GM18499 (cell line): Measurements from ENCODE around the gene MRPS6.

ENCODE experiments used
- ATAC-seq: cut with Tn5 transposase; IDR thresholded peaks from one replicate; pipeline ENCODE4 v1.9.1; 2021; ENCODE audit warnings: moderate number of reproducible peaks; ENCODE audit not compliant: insufficient read depth, unreplicated experiment

The MRPS6 gene

GRCh38 chr21:34174470-34174869 lies 101.1 kb downstream of the MRPS6 start:
- ATAC-seq, result no peak

DNA sequence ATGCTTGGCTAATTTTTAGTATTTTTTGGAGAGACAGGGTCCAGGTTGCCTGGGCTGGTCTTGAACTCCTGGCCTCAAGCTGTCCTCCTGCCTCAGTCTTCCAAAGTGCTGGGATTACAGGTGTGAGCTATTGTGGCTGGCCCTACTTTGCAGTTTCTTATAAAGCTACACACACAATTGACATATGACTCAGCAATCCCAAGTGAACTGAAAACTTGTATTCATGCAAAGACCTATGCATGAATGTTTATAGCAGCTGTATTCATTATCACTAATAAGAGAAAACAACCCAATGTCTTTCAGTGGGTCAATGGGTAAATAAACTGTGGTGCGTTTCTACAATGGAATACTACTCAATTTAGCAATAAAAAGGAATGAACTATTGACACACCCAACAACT lies 103.1 kb downstream of the MRPS6 start:
- no peak for ATAC-seq

DNA sequence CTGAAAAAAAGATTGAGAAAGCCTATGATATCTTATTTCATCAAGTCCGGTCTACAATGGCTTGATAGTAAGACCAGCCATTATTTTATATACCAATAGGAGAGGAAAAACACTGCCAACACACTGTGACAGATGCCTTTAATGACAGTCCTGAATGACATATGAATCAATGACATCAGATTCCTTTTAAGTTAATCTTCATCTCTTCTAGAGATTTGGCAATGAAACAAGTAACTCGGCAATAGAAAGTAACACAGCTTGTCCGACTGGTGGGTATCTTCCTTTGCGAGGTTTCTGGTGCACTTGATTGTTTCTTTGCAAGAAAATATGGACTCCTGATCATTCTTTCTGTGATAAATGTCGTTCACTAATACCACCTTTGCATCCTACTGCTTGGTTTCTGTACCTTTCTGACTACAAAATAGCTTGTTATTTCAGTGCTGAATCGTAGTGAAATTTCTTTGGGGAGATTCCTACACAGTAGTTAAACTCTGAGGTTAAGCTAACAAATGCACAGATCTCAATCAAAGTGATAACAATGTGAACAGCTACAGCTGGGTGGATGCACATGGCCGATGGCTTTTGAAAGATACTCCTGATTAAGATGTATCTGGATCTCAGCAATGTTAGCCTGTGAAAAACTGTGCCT lies 104.7 kb downstream of the MRPS6 start:
- ATAC-seq, result no peak

DNA sequence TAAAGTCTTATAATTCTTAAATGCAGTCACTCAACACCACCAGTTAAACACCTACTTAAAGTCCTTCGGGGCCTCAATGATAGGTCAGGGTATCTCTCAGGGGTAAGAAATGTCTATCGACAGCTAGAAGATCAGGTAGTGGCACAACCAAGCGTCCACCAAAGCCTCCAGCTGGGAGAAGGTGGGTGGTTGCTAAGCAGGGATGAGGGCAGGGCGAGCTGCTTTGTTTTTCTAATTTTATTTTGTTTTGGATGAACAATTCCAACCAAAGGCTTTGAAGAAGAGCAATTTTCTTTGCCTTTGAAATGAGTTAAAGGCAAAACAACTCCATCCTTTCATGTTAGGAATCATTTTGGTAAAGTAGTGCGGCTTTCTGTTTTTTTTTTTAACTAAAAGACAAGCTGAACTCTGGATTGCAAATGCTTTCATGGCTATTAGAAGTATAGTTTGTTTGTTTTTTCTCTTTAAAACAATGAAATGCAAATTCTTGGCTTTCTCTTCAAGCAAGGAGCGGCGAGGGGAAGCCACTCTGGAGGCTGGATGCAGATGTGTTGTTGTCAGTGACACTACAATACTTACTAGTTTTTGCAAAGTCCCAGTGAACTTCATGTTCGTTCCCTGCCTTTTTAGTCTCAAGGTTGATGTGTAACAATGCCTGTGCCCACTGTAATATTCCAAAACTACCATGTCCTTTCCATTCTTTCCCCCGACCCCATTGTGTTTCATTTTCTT lies 106.0 kb downstream of the MRPS6 start:
- no peak for ATAC-seq

GRCh38 chr21:34180407-34180806 lies 107.0 kb downstream of the MRPS6 start:
- ATAC-seq, result no peak

GRCh38 chr21:34180826-34181359 lies 107.5 kb downstream of the MRPS6 start:
- ATAC-seq, result no peak

DNA sequence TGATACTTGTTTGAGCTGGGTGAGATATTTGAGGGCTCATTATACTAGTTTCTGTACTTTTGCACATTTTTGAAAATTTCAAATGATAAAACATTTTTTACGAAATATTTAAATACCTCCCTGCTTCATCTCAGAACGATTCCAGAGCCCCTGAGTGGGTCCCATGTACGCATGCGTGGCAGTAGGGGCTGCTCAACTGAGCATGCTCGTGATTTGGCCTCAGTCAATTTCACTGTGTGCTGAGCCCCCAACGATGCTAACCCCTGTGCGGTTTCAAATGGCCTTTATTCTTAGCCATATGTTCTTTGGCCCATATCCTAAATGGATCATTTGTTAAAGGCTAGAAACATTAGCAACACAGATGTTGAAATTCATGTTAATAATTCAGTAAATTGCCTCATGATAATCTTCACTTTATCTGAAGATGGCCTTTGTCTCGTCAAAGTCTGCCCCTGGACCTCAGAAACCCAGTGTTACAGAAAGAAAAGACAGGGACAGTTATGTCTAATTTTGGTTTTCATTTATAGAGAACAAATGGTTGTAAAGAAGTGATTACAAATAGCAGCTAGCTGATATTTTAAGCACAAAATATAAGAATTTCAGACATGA lies 108.2 kb downstream of the MRPS6 start:
- ATAC-seq, result no peak

DNA sequence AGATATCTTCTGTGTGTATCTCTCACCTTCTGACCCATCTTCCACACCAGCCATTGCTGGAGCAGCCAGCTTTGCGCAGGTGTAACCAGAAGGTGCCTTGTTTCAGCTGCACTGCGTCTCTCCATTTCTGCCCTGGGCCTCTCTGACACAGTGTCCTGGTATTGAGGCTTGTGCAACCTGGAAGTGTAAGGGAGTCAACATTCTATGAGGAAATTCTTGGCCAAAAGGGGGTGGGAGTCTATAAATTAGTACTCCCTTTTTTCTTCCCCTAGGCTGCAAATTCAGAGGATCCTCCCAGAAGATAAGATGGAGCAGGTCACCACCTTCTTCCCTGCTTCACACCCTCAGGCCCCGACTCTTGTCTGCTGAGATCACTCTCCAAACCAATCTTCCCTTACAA lies 109.1 kb downstream of the MRPS6 start:
- ATAC-seq, result no peak

- ATAC-seq, result no peak
Measured at GRCh38 chr21:34183331-34183928, 110.1 kb downstream of the MRPS6 start.

DNA sequence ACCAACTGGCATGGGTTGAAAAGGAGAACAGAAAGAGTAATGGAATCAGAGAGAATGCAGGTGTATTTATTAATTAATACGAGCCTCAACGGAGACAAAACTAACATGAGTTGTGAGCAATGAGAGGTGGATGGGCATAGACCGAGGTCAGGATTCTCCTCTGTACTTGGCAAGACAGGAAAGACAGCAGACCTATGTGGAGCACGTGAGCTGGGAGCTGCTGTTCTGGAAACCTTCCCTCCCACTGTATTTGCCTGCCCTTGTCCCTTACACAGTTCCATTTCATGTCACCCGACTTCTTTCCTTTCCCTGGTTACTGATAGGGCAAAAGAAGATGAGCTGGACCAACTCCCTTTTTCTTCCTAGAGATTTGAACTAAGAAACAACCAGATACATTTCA lies 110.9 kb downstream of the MRPS6 start:
- no peak for ATAC-seq

GRCh38 chr21:34185026-34185750 lies 111.8 kb downstream of the MRPS6 start:
- no peak for ATAC-seq

- ATAC-seq, result no peak
Measured at GRCh38 chr21:34186109-34186719, 112.8 kb downstream of the MRPS6 start.

- ATAC-seq, result no peak
Measured at GRCh38 chr21:34187935-34188334, 114.6 kb downstream of the MRPS6 start.

DNA sequence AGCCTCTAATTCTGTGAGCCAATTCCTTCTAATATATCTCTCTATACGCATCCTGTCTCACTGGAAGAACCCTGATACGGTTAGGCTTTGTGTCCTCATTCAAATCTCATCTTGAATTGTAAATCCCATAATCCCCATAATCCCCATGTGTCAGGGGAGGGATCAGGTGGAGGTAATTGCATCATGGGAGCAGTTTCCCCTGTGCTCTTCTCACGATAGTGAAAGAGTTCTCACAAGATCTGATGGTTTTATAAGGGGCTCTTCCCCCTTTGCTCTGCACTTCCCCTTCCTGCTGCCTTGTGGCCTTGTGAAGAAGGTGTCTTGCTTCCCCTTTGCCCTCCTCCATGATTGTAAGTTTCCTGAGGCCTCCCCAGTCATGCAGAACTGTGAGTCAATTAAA lies 116.1 kb downstream of the MRPS6 start:
- ATAC-seq, result no peak

DNA sequence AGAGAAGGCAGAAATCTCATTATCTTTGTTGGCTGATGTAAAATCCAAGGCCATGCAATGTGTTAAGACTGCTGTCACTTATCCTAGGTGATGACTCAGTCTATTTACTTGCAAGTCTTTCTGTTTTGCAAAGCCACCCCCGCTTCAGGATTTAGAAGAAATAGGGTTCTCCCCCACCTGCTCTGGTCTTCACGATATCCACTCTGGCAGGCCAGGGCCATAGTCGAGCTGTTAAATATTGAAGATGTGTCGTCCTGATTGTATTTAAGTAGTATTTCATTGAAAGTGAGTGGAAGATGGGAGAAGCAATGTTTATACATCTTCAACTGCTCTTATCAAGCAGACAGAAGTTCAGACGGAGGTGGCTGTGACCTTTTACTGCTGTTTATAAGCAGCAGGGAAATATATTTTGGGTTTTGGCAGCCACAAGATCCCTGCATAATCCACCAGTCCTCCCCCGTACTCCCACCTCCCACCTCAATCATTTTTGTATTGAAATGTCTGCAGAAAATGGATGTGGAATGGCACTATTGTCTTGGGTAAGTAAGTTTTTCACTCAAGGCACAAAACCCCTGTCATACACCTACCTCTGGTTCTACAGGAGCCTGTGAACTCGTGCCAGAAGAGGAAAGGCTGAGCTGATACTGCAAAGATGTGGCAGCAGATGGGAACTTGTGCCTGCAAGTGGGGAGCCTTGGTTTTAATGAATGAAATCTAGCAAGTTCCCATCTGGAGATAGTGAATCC lies 117.4 kb downstream of the MRPS6 start:
- no peak for ATAC-seq

DNA sequence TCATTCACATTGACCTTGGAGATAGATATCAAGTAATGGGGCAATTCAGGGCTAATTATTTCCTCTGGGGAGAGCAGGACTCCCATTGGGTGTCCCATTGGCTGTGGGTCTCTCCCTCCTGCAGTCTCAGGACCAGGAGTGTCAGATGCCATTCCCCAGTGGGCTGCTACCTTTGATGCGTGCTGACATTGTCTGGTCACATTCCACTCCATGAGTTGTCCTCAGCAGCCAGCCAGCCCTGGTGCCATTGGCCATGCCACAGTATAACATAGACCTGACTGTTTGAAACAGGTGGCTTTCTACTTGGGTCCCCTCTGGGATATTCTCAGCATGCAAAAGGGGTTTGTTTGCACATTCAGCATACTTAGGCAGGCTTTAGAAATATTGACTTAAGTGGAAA lies 118.5 kb downstream of the MRPS6 start:
- no peak for ATAC-seq
